Measurements from ENCODE around the gene ANXA5.
"Not testable (repeated sequence)": the region's sequence is repeated elsewhere in the genome, so short reads cannot be mapped to it uniquely, and the experiment has no call there.

ANXA5 gene

GRCh38 chr4:121696581-121697461 is at the start of gene ANXA5:
Gene ANXA5, minus strand, starts transcription at chr4:121696980. Its CDS starts 391 bp downstream, at chr4:121696589.
- DNase-seq: peak; percentile 52

- DNase-seq: no peak
Measured at GRCh38 chr4:121742794-121743193, 46.0 kb upstream of the ANXA5 start.

- peak; percentile 8 for DNase-seq
Measured at GRCh38 chr4:121741751-121742150, 45.0 kb upstream of the ANXA5 start.

GRCh38 chr4:121740796-121741409 is 44.1 kb upstream of the ANXA5 start:
- DNase-seq: no peak

- no peak for DNase-seq
Measured at GRCh38 chr4:121739575-121739974, 42.8 kb upstream of the ANXA5 start.

- DNase-seq: no peak
Measured at GRCh38 chr4:121738780-121739535, 42.2 kb upstream of the ANXA5 start.

- DNase-seq: no peak
Measured at GRCh38 chr4:121737846-121738554, 41.2 kb upstream of the ANXA5 start.

GRCh38 chr4:121736735-121737351 is 40.1 kb upstream of the ANXA5 start:
- peak; percentile 30 for DNase-seq

- no peak for DNase-seq
Measured at GRCh38 chr4:121734571-121734970, 37.8 kb upstream of the ANXA5 start.

- no peak for DNase-seq
Measured at GRCh38 chr4:121733942-121734341, 37.2 kb upstream of the ANXA5 start.

- not testable (repeated sequence) for DNase-seq
Measured at GRCh38 chr4:121729753-121730152, 33.0 kb upstream of the ANXA5 start.

GRCh38 chr4:121728798-121729226 is 32.0 kb upstream of the ANXA5 start:
- DNase-seq: no peak

GRCh38 chr4:121728066-121728465 is 31.3 kb upstream of the ANXA5 start:
- DNase-seq: no peak

GRCh38 chr4:121726642-121727268 is 30.0 kb upstream of the ANXA5 start:
- peak; percentile 24 for DNase-seq

GRCh38 chr4:121724671-121725070 is 27.9 kb upstream of the ANXA5 start:
- no peak for DNase-seq

GRCh38 chr4:121721700-121722099 is 24.9 kb upstream of the ANXA5 start:
- DNase-seq: no peak

- DNase-seq: no peak
Measured at GRCh38 chr4:121720109-121720508, 23.3 kb upstream of the ANXA5 start.

GRCh38 chr4:121717680-121718237 is 21.0 kb upstream of the ANXA5 start:
- DNase-seq: no peak

GRCh38 chr4:121714548-121714947 is 17.8 kb upstream of the ANXA5 start:
- DNase-seq: no peak

GRCh38 chr4:121712783-121713182 is 16.0 kb upstream of the ANXA5 start:
- no peak for DNase-seq

- no peak for DNase-seq
Measured at GRCh38 chr4:121712001-121712651, 15.3 kb upstream of the ANXA5 start.

Measured in DMS153 (cell line).